K562 (cell line): ENCODE data around the gene GABPB2. TPM values are rescaled to one million over a fixed set of nuclear protein-coding genes. Genes with fewer than 3 reads are reported as not detected.

Source experiments
- ATAC-seq: fragments of 200-7000 bp; cut with Tn5 transposase; 3 replicates; pipeline ENCODE4 v1.9.1; 2020; ENCODE audit warnings: moderate library complexity
- BruUV-seq: library from RNA; stranded (reverse); fragments of 400-500 nt; replicated peaks from 2 replicates; lab custom pipeline; 2021; lab: Mats Ljungman, UMichigan
- CTCF ChIA-PET: fragments of 300-600 bp; formaldehyde crosslinking; extraction: SDS; loops from one replicate; lab custom pipeline; 2021; ENCODE audit warnings: low intra/inter-chr PET ratio; lab: Yijun Ruan, JAX
- POLR2A ChIA-PET: fragments of 300-600, 350-650 bp; sonication (Branson Sonifier 250); formaldehyde crosslinking; extraction: SDS; loops from one replicate; lab custom pipeline; 2021; ENCODE audit warnings: antibody characterized with exemption, inconsistent platforms; lab: Yijun Ruan, JAX
- DNase-seq, 4 experiments: peaks; one replicate each; pipeline versions ENCODE4 v3.0.0 to v3.0.0-alpha.2; 2011 to 2018; ENCODE audit warnings: low spot score in 3 of 4, mixed read lengths in 3 of 4; ENCODE audit errors: extremely low read depth in 1 of 4
- FAIRE-seq: peaks from 2 replicates; lab custom pipeline; 2011; peaks lifted over from hg19 to GRCh38; lab: Jason Lieb, UNC
- H2AFZ ChIP-seq: 2 replicates; pipeline ENCODE4 v1.6.0; 2011; ENCODE audit warnings: low read depth, low read length, control low read depth, inconsistent platforms
- H3K27ac ChIP-seq: fragments of 200-600 bp; 3 replicates; pipeline ENCODE4 v1.8.0; 2011; ENCODE audit warnings: low read depth, mild to moderate bottlenecking, control low read depth, inconsistent platforms, low read length, moderate library complexity, mixed read lengths; ENCODE audit errors: extremely low read depth
- H3K27me3 ChIP-seq, 2 experiments: fragments of 300-600 bp in 1 of 2; 2 replicates in 1 of 2; 3 replicates in 1 of 2; pipeline versions ENCODE4 v1.6.0 to v1.8.0; 2011; ENCODE audit warnings: inconsistent platforms in 2 of 2, low read length in 2 of 2, mild to moderate bottlenecking in 1 of 2, mixed read lengths in 1 of 2, moderate library complexity in 1 of 2; ENCODE audit not compliant: control insufficient read depth in 2 of 2, insufficient read depth in 2 of 2
- H3K36me3 ChIP-seq: fragments of 300-600 bp; 3 replicates; pipeline ENCODE4 v1.8.0; 2011; ENCODE audit warnings: mild to moderate bottlenecking, low read length, inconsistent platforms; ENCODE audit not compliant: control insufficient read depth, insufficient read depth
- H3K4me1 ChIP-seq, 2 experiments: fragments of 200-600 bp in 1 of 2; replicated peaks in 1 of 2; 2 replicates in 1 of 2; 3 replicates in 1 of 2; pipeline versions ENCODE4 v1.5.1 to v1.8.0; 2011; ENCODE audit warnings: inconsistent platforms in 2 of 2, low read length in 2 of 2, mild to moderate bottlenecking in 1 of 2, mixed read lengths in 1 of 2, moderate library complexity in 1 of 2; ENCODE audit not compliant: control insufficient read depth in 2 of 2, insufficient read depth in 2 of 2
- H3K4me2 ChIP-seq: 2 replicates; pipeline ENCODE4 v1.6.1; 2011; ENCODE audit warnings: low read length, control low read depth, inconsistent platforms, mixed read lengths; ENCODE audit not compliant: insufficient read depth
- H3K4me3 ChIP-seq: fragments of 200-600 bp; sonication (generic), shearing (Covaris generic); 2 replicates; pipeline ENCODE4 v1.5.1; 2016; ENCODE audit warnings: control low read depth, inconsistent platforms
- H3K79me2 ChIP-seq: fragments of 200-600 bp; 3 replicates; pipeline ENCODE4 v1.8.0; 2011; ENCODE audit warnings: low read length, inconsistent platforms; ENCODE audit not compliant: control insufficient read depth, insufficient read depth
- H3K9ac ChIP-seq, 2 experiments: 2 replicates each; pipeline versions ENCODE4 v1.6.0 to v1.6.1; 2011; ENCODE audit warnings: low read depth in 2 of 2, low read length in 2 of 2, control low read depth in 1 of 2, inconsistent platforms in 1 of 2, mild to moderate bottlenecking in 1 of 2, mixed read lengths in 1 of 2; ENCODE audit not compliant: insufficient read depth in 1 of 2
- H3K9me1 ChIP-seq: one replicate; pipeline ENCODE4 v1.6.0; 2011; ENCODE audit warnings: inconsistent platforms, mild to moderate bottlenecking, low read length, moderate library complexity; ENCODE audit not compliant: control insufficient read depth, insufficient read depth
- H3K9me3 ChIP-seq: replicated peaks from 2 replicates; pipeline ENCODE4 v1.5.1; 2011; ENCODE audit warnings: low read depth, low read length, inconsistent platforms; ENCODE audit not compliant: control insufficient read depth, insufficient read depth
- H4K20me1 ChIP-seq: replicated peaks from 2 replicates; pipeline ENCODE4 v1.6.1; 2011; ENCODE audit warnings: low read length, inconsistent platforms, mixed read lengths; ENCODE audit not compliant: control insufficient read depth, insufficient read depth
- ARNT ChIP-seq, 2 experiments: fragments of 450-650 bp; IDR thresholded peaks; 2 replicates each; pipeline ENCODE4 v1.6.1; 2016; ENCODE audit warnings: mild to moderate bottlenecking in 1 of 2
- ATF1 ChIP-seq, 2 experiments: fragments of 450-650 bp in 1 of 2; IDR thresholded peaks; 2 replicates each; pipeline ENCODE4 v1.6.1; 2016; ENCODE audit warnings: missing compliant biosample characterization in 1 of 2, missing genetic modification characterization in 1 of 2
- BRF1 ChIP-seq: IDR thresholded peaks from 3 replicates; pipeline ENCODE4 v1.6.1; 2011; ENCODE audit warnings: borderline replicate concordance, mild to moderate bottlenecking; ENCODE audit not compliant: insufficient read length; ENCODE audit errors: extremely low read depth
- CEBPG ChIP-seq, 3 experiments: fragments of 200-800 bp in 1 of 3; sonication (Bioruptor generic) in 1 of 3; sonication (generic) in 1 of 3; formaldehyde crosslinking in 1 of 3; IDR thresholded peaks in 2 of 3; conservative IDR thresholded peaks in 1 of 3; 2 replicates each; pipeline versions ENCODE4 v1.6.1 to v1.8.0; 2016 to 2022; ENCODE audit warnings: missing compliant biosample characterization in 2 of 3, missing genetic modification characterization in 2 of 3, mild to moderate bottlenecking in 1 of 3, missing genetic modification reagents in 1 of 3
- CREB1 ChIP-seq, 2 experiments: sonication (generic) in 1 of 2; formaldehyde crosslinking in 1 of 2; IDR thresholded peaks; 2 replicates each; pipeline versions ENCODE4 v1.6.1 to v1.8.0; 2012 to 2022; ENCODE audit warnings: inconsistent platforms in 1 of 2, mild to moderate bottlenecking in 1 of 2, missing genetic modification reagents in 1 of 2, moderate library complexity in 1 of 2
- HNRNPL ChIP-seq: fragments of 200-400 bp; formaldehyde crosslinking; IDR thresholded peaks from 2 replicates; pipeline ENCODE4 v1.6.1; 2017; ENCODE audit warnings: low read depth, mild to moderate bottlenecking, low read length
- POLR2A ChIP-seq: fragments of 450-650 bp; conservative IDR thresholded peaks from 2 replicates; pipeline ENCODE4 v1.6.1; 2016
- RAD21 ChIP-seq, 2 experiments: fragments of 250-450 bp in 1 of 2; fragments of 450-650 bp in 1 of 2; sonication (Bioruptor Pico) in 1 of 2; formaldehyde crosslinking in 1 of 2; IDR thresholded peaks in 1 of 2; conservative IDR thresholded peaks in 1 of 2; 2 replicates each; pipeline versions ENCODE4 v1.4.0 to v1.8.0; 2020 to 2022; ENCODE audit warnings: mild to moderate bottlenecking in 2 of 2, moderate library complexity in 1 of 2
- RBFOX2 ChIP-seq: fragments of 200-400 bp; formaldehyde crosslinking; IDR thresholded peaks from 2 replicates; pipeline ENCODE4 v1.6.1; 2017; ENCODE audit warnings: low read depth, mild to moderate bottlenecking, low read length, moderate library complexity
- ZNF140 ChIP-seq: fragments of 250-450 bp; sonication (Bioruptor Pico); IDR thresholded peaks from 2 replicates; pipeline ENCODE4 v1.8.0; 2021; ENCODE audit warnings: moderate library complexity, mild to moderate bottlenecking, inconsistent platforms
- ZNF589 ChIP-seq: fragments of 200-800 bp; sonication (Bioruptor generic); IDR thresholded peaks from 2 replicates; pipeline ENCODE4 v1.6.1; 2016; ENCODE audit warnings: low read depth, missing genetic modification characterization, missing compliant biosample characterization
- WGBS: fragments of 100-300 bp; shearing (Covaris generic); methylation state at CpG from one replicate; pipeline ENCODE4 v1.1.6; 2016; ENCODE audit warnings: low coverage, mixed read lengths; ENCODE audit not compliant: insufficient coverage; ENCODE audit errors: missing lambda C conversion rate; 5-methylcytosine and 5-hydroxymethylcytosine counted together
- in situ Hi-C: fragments of 300-500 bp; cut with MboI; formaldehyde crosslinking; loops from 4 replicates; pipeline ENCODE4 v1.15.0; 2018; ENCODE audit warnings: inconsistent platforms, mixed read lengths
- intact Hi-C: fragments of 100-400 bp; cut with micrococcal nuclease; formaldehyde crosslinking; loops from 2 replicates; pipeline ENCODE4 v1.14.2; 2022
- polyA plus RNA-seq, 8 experiments: library from polyadenylated mRNA; depleted of rRNA in 4 of 8; stranded (reverse) in 5 of 8; unstranded in 3 of 8; fragments of >200 nt; fragmentation: Nextera tagmentation in 2 of 8; fragmentation: Illumina TruSeq in 1 of 8; extraction: Ambion mirVana in 2 of 8; extraction: Trizol in 1 of 8; gene quantifications; 2 replicates each; pipeline versions ENCODE4 v1.2.1 to v1.2.3, GENCODE V29; 2011 to 2014; ENCODE audit warnings: inconsistent platforms in 1 of 8, missing spikeins in 1 of 8
- total RNA-seq, 7 experiments: library from RNA; depleted of rRNA in 6 of 7; stranded (reverse); fragments of >200 nt in 6 of 7; fragmentation: Illumina TruSeq in 2 of 7; extraction: Trizol in 2 of 7; gene quantifications; 2 replicates each; pipeline versions ENCODE4 v1.2.1 to v1.2.3, GENCODE V29; 2011 to 2021; ENCODE audit warnings: low replicate concordance in 1 of 7
- TF ChIP-seq, protein P1 (sequence below): fragments of 250-450 bp; sonication (Bioruptor Pico); IDR thresholded peaks from 2 replicates; pipeline ENCODE4 v1.4.0; 2020; ENCODE audit warnings: mild to moderate bottlenecking, moderate library complexity
- TF ChIP-seq, protein P2 (sequence below): sonication (generic); formaldehyde crosslinking; IDR thresholded peaks from 2 replicates; pipeline ENCODE4 v1.9.0; 2022; ENCODE audit warnings: mild to moderate bottlenecking, missing genetic modification reagents
- TF ChIP-seq, protein P3 (sequence below): sonication (generic); formaldehyde crosslinking; IDR thresholded peaks from 2 replicates; pipeline ENCODE4 v1.8.0; 2022; ENCODE audit warnings: missing genetic modification reagents, mild to moderate bottlenecking, moderate library complexity, borderline replicate concordance

GABPB2 gene
- total and polyA plus RNA-seq, 9 of the 15 experiments (the other 6 are each of a cell fraction or from before 2014, with no cell fraction given): 2.2 to 13.3 (median 6.1) TPM

DNA sequence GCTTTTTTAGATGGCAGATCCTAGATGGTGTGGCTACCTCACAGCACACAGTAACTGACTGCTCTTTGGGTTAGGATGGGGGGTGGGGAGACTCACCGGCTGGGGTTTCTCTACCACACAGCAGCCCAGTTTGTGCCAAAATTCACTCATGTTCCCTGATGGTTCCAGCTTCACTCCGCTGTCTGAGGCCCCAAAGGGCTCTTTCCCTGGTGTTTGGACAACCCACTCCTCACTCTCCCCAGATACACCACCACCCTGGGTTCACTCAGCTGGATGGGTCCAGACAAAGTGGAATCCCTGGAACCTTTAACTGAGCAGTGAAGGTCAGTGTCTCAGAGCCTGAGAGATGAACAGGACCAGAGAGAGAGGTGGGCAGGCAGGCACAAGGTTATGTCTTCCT, 15.0 kb upstream of the GABPB2 start:
- Histone ChIP-seq H2AFZ (no peak overlapping the region), H3K9me3 (no peaks in the 10 kb centered on the region), H3K27ac (peak overlapping the region; percentile 91), H3K4me3 (peak overlapping the region; percentile 95), H3K27me3 (no peaks in the 10 kb centered on the region), H3K36me3 (peaks cover 75% of the 10 kb centered on the region), H3K79me2 (peaks cover 73% of the 10 kb centered on the region), H3K9me1 (peaks cover 2% of the 10 kb centered on the region), H3K4me2 (peak overlapping the region; percentile 96), H4K20me1 (0 out of 2 replicates have a peak, but pooled peaks cover 3% of the 10 kb centered on the region), H3K9ac (peak overlapping the region; percentile 80 to 92; a peak in 3 of 4 replicates), H3K4me1 (peaks cover 43 to 54% of the 10 kb centered on the region in 2 experiments)
- in situ Hi-C loops (no loop called here), intact Hi-C loops (loop anchor here (5.0 kb wide), 2 partner anchors 33 to 48 kb away; partner anchors contain the start of genes MINDY1 and PRUNE1)
- ATAC-seq (peak; percentile 1; the same call in 2 of the 3 replicates), DNase-seq (no peak), FAIRE-seq (no peak)
- ChIA-PET POLR2A (interaction anchor here (0.6 to 4.4 kb wide), 12 partner anchors 9 to 339 kb away, joined by 3 to 19 read pairs (median 4); partner anchors contain the start of genes BNIPL, C1orf56 and PI4KB), CTCF (no interaction called here)
- no TSS peak for BruUV-seq
- WGBS: 0% methylated on average over 1 of the region's 2 CpGs
- TF ChIP-seq POLR2A: 0 out of 2 replicates have a peak, but pooled peaks have one; percentile 19
- TF ChIP-seq RBFOX2: peak; percentile 55
- peak; percentile 4; the same call in 1 of the 2 replicates for TF ChIP-seq ZNF589
- TF ChIP-seq CEBPG (CRISPR knock-in tag; IDR thresholded peaks at IDR 0.05): 0 out of 2 replicates have a peak, but pooled peaks have one; percentile 2
- 0 out of 4 replicates have a peak, but pooled peaks of 1 of the 2 experiments have one; percentile 3 for TF ChIP-seq CEBPG (tag; conservative IDR thresholded peaks at IDR 0.05 in 1 of 2, IDR thresholded peaks at IDR 0.05 in 1 of 2)
- TF ChIP-seq BRF1: no peak
- no peak for TF ChIP-seq ARNT (IDR thresholded peaks at IDR 0.05)
- TF ChIP-seq, protein P1, sequence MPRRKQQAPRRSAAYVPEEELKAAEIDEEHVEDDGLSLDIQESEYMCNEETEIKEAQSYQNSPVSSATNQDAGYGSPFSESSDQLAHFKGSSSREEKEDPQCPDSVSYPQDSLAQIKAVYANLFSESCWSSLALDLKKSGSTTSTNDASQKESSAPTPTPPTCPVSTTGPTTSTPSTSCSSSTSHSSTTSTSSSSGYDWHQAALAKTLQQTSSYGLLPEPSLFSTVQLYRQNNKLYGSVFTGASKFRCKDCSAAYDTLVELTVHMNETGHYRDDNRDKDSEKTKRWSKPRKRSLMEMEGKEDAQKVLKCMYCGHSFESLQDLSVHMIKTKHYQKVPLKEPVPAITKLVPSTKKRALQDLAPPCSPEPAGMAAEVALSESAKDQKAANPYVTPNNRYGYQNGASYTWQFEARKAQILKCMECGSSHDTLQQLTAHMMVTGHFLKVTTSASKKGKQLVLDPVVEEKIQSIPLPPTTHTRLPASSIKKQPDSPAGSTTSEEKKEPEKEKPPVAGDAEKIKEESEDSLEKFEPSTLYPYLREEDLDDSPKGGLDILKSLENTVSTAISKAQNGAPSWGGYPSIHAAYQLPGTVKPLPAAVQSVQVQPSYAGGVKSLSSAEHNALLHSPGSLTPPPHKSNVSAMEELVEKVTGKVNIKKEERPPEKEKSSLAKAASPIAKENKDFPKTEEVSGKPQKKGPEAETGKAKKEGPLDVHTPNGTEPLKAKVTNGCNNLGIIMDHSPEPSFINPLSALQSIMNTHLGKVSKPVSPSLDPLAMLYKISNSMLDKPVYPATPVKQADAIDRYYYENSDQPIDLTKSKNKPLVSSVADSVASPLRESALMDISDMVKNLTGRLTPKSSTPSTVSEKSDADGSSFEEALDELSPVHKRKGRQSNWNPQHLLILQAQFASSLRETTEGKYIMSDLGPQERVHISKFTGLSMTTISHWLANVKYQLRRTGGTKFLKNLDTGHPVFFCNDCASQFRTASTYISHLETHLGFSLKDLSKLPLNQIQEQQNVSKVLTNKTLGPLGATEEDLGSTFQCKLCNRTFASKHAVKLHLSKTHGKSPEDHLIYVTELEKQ (CRISPR knock-in tag): no peak
- no peak for TF ChIP-seq RAD21 (CRISPR knock-in tag; conservative IDR thresholded peaks at IDR 0.05 in 1 of 2, IDR thresholded peaks at IDR 0.05 in 1 of 2)
- TF ChIP-seq, protein P2, sequence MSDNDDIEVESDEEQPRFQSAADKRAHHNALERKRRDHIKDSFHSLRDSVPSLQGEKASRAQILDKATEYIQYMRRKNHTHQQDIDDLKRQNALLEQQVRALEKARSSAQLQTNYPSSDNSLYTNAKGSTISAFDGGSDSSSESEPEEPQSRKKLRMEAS (CRISPR knock-in tag): peak; percentile 33; the same call in 1 of the 2 replicates
- TF ChIP-seq ZNF140 (CRISPR knock-in tag): no peak
- TF ChIP-seq ATF1 (CRISPR knock-in tag; IDR thresholded peaks at IDR 0.05): no peak
- TF ChIP-seq ATF1 (tag; IDR thresholded peaks at IDR 0.05): no peak
- TF ChIP-seq HNRNPL: no peak
- TF ChIP-seq, protein P3, sequence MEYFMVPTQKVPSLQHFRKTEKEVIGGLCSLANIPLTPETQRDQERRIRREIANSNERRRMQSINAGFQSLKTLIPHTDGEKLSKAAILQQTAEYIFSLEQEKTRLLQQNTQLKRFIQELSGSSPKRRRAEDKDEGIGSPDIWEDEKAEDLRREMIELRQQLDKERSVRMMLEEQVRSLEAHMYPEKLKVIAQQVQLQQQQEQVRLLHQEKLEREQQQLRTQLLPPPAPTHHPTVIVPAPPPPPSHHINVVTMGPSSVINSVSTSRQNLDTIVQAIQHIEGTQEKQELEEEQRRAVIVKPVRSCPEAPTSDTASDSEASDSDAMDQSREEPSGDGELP: 0 out of 2 replicates have a peak, but pooled peaks have one; percentile 4
- 0 out of 2 replicates have a peak, but pooled peaks have one; percentile 9 for TF ChIP-seq CREB1 (IDR thresholded peaks at IDR 0.05)
- no peak for TF ChIP-seq CREB1 (CRISPR knock-in tag; IDR thresholded peaks at IDR 0.05)
